ENCODE measurements around the gene SUGP1. TPM values are rescaled to one million over a fixed set of nuclear protein-coding genes. Genes with fewer than 3 reads are reported as not detected.

Gene SUGP1, protein sequence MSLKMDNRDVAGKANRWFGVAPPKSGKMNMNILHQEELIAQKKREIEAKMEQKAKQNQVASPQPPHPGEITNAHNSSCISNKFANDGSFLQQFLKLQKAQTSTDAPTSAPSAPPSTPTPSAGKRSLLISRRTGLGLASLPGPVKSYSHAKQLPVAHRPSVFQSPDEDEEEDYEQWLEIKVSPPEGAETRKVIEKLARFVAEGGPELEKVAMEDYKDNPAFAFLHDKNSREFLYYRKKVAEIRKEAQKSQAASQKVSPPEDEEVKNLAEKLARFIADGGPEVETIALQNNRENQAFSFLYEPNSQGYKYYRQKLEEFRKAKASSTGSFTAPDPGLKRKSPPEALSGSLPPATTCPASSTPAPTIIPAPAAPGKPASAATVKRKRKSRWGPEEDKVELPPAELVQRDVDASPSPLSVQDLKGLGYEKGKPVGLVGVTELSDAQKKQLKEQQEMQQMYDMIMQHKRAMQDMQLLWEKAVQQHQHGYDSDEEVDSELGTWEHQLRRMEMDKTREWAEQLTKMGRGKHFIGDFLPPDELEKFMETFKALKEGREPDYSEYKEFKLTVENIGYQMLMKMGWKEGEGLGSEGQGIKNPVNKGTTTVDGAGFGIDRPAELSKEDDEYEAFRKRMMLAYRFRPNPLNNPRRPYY
- total RNA-seq (2021) (72.1 to 81.3 TPM (median 72.5 TPM) in 3 replicates), Bru-seq, nascent RNA (percentile 64 among the genes with signal in this experiment)
- long read RNA-seq, experiment 1, transcript SUGP1-201 (14 exons, 2,423 nt), result major isoform, 102 of 172 reads
- long read RNA-seq, experiment 1, partial matches to known transcripts, result 11 of 172 reads
- long read RNA-seq, experiment 1, other reads (novel, unspliced or antisense), result 57 of 172 reads
- long read RNA-seq, experiment 2, partial matches to known transcripts, result 10 of 27 reads
- long read RNA-seq, experiment 2, other reads (novel, unspliced or antisense), result 12 of 27 reads
- long read RNA-seq, experiment 3, transcript SUGP1-201 (14 exons, 2,423 nt), result major isoform, 38 of 51 reads
- long read RNA-seq, experiment 3, partial matches to known transcripts, result 4 of 51 reads
- long read RNA-seq, experiment 3, other reads (novel, unspliced or antisense), result 8 of 51 reads

DNA sequence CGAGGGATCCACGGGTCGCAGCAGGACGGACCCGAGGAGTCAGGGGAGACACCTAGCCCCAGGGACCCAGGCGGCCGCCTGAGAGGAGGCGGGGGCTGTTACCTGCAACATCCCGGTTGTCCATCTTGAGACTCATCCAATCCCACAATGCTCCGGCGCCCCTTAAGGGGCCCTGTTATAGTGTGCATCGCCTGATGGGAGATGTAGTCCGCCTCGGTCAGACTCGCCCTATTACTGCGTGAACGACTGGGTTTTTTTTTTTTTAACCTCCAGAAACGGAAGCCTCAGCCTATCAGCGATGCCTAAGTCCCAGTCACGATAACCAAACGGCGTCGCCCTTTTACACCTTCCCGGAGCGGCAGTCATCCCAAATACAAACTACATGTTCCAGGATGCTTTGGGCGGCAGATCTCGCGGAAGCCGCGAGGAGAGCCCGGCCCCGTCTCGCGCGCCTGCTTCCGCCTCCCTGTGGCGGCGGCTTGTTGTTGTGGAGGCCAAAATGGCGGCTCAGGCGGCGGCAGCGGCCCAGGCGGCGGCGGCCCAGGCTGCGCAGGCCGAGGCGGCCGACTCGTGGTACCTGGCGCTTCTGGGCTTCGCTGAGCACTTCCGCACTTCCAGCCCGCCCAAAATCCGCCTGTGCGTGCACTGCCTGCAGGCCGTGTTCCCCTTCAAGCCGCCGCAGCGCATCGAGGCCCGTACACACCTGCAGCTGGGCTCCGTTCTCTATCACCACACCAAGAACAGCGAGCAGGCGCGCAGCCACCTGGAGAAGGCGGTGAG lies at the start of gene SUGP1, which contains the start of gene MAU2:
SUGP1 (minus strand) TSS at position 149 of the 780 bp plus-strand sequence; CDS start at position 136, 13 bp downstream.
MAU2 (plus strand) TSS at position 469 of the 780 bp plus-strand sequence; CDS start at position 500, 31 bp downstream.
- Mint-ChIP-seq H3K4me1 (peaks cover 19% of the 10 kb centered on the region), H3K27me3 (ENCODE audit: low read depth) (no peaks in the 10 kb centered on the region), H3K27ac (peak within 1 kb of the TSS; percentile 100), H3K36me3 (peaks cover 22% of the 10 kb centered on the region), H3K4me3 (peak within 1 kb of the TSS; percentile 94), H3K9me3 (no peaks in the 10 kb centered on the region)
- peak; percentile 90 for DNase-seq (ENCODE audit: low spot score)
- CTCF ChIA-PET, result interaction anchor here (1.0 to 1.4 kb wide), 3 partner anchors 22 to 134 kb away, joined by 3 to 5 read pairs (median 3); no protein-coding TSS in a partner anchor
- peak; percentile 94 for ATAC-seq
- POLR2A ChIA-PET, result no interaction called here
- TF ChIP-seq SMAD4 (CRISPR knock-in tag; IDR thresholded peaks at IDR 0.05) (peak; percentile 74), NR3C1 (CRISPR knock-in tag; conservative IDR thresholded peaks at IDR 0.05; ENCODE audit: low read depth) (no peak), ZNF232 (CRISPR knock-in tag; IDR thresholded peaks at IDR 0.05) (0 out of 2 replicates have a peak, but pooled peaks have one; percentile 5), FOXK1 (CRISPR knock-in tag; IDR thresholded peaks at IDR 0.05) (peak; percentile 98), FOXP1 (CRISPR knock-in tag; IDR thresholded peaks at IDR 0.05; ENCODE audit: borderline replicate concordance) (0 out of 2 replicates have a peak, but pooled peaks have one; percentile 64), ETV6 (CRISPR knock-in tag; IDR thresholded peaks at IDR 0.05) (peak; percentile 81; the same call in 1 of the 2 replicates), MYBL2 (CRISPR knock-in tag; IDR thresholded peaks at IDR 0.05) (peak; percentile 42; the same call in 1 of the 2 replicates), JUN (CRISPR knock-in tag; IDR thresholded peaks at IDR 0.05) (0 out of 2 replicates have a peak, but pooled peaks have one; percentile 72), TEAD1 (CRISPR knock-in tag; IDR thresholded peaks at IDR 0.05) (peak; percentile 94), NR1H2 (CRISPR knock-in tag; IDR thresholded peaks at IDR 0.05) (0 out of 2 replicates have a peak, but pooled peaks have one; percentile 15), GTF2I (CRISPR knock-in tag; conservative IDR thresholded peaks at IDR 0.05) (no peak)
- TF ChIP-seq, protein P1, sequence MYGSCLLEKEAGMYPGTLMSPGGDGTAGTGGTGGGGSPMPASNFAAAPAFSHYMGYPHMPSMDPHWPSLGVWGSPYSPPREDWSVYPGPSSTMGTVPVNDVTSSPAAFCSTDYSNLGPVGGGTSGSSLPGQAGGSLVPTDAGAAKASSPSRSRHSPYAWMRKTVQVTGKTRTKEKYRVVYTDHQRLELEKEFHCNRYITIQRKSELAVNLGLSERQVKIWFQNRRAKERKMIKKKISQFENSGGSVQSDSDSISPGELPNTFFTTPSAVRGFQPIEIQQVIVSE (CRISPR knock-in tag; IDR thresholded peaks at IDR 0.05; ENCODE audit: borderline replicate concordance), result no peak
- TF ChIP-seq, protein P2, sequence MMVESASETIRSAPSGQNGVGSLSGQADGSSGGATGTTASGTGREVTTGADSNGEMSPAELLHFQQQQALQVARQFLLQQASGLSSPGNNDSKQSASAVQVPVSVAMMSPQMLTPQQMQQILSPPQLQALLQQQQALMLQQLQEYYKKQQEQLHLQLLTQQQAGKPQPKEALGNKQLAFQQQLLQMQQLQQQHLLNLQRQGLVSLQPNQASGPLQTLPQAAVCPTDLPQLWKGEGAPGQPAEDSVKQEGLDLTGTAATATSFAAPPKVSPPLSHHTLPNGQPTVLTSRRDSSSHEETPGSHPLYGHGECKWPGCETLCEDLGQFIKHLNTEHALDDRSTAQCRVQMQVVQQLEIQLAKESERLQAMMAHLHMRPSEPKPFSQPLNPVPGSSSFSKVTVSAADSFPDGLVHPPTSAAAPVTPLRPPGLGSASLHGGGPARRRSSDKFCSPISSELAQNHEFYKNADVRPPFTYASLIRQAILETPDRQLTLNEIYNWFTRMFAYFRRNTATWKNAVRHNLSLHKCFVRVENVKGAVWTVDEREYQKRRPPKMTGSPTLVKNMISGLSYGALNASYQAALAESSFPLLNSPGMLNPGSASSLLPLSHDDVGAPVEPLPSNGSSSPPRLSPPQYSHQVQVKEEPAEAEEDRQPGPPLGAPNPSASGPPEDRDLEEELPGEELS (CRISPR knock-in tag; IDR thresholded peaks at IDR 0.05), result peak; percentile 70
- TF ChIP-seq, protein P3, sequence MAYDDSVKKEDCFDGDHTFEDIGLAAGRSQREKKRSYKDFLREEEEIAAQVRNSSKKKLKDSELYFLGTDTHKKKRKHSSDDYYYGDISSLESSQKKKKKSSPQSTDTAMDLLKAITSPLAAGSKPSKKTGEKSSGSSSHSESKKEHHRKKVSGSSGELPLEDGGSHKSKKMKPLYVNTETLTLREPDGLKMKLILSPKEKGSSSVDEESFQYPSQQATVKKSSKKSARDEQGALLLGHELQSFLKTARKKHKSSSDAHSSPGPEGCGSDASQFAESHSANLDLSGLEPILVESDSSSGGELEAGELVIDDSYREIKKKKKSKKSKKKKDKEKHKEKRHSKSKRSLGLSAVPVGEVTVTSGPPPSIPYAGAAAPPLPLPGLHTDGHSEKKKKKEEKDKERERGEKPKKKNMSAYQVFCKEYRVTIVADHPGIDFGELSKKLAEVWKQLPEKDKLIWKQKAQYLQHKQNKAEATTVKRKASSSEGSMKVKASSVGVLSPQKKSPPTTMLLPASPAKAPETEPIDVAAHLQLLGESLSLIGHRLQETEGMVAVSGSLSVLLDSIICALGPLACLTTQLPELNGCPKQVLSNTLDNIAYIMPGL (CRISPR knock-in tag; IDR thresholded peaks at IDR 0.05), result peak; percentile 82; the same call in 1 of the 2 replicates
- TF ChIP-seq, protein P4, sequence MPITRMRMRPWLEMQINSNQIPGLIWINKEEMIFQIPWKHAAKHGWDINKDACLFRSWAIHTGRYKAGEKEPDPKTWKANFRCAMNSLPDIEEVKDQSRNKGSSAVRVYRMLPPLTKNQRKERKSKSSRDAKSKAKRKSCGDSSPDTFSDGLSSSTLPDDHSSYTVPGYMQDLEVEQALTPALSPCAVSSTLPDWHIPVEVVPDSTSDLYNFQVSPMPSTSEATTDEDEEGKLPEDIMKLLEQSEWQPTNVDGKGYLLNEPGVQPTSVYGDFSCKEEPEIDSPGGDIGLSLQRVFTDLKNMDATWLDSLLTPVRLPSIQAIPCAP (CRISPR knock-in tag; IDR thresholded peaks at IDR 0.05), result 0 out of 2 replicates have a peak, but pooled peaks have one; percentile 48
- TF ChIP-seq, protein P5, sequence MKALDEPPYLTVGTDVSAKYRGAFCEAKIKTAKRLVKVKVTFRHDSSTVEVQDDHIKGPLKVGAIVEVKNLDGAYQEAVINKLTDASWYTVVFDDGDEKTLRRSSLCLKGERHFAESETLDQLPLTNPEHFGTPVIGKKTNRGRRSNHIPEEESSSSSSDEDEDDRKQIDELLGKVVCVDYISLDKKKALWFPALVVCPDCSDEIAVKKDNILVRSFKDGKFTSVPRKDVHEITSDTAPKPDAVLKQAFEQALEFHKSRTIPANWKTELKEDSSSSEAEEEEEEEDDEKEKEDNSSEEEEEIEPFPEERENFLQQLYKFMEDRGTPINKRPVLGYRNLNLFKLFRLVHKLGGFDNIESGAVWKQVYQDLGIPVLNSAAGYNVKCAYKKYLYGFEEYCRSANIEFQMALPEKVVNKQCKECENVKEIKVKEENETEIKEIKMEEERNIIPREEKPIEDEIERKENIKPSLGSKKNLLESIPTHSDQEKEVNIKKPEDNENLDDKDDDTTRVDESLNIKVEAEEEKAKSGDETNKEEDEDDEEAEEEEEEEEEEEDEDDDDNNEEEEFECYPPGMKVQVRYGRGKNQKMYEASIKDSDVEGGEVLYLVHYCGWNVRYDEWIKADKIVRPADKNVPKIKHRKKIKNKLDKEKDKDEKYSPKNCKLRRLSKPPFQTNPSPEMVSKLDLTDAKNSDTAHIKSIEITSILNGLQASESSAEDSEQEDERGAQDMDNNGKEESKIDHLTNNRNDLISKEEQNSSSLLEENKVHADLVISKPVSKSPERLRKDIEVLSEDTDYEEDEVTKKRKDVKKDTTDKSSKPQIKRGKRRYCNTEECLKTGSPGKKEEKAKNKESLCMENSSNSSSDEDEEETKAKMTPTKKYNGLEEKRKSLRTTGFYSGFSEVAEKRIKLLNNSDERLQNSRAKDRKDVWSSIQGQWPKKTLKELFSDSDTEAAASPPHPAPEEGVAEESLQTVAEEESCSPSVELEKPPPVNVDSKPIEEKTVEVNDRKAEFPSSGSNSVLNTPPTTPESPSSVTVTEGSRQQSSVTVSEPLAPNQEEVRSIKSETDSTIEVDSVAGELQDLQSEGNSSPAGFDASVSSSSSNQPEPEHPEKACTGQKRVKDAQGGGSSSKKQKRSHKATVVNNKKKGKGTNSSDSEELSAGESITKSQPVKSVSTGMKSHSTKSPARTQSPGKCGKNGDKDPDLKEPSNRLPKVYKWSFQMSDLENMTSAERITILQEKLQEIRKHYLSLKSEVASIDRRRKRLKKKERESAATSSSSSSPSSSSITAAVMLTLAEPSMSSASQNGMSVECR (CRISPR knock-in tag; IDR thresholded peaks at IDR 0.05; ENCODE audit: borderline replicate concordance), result 0 out of 2 replicates have a peak, but pooled peaks have one; percentile 78
- TF ChIP-seq, protein P6, sequence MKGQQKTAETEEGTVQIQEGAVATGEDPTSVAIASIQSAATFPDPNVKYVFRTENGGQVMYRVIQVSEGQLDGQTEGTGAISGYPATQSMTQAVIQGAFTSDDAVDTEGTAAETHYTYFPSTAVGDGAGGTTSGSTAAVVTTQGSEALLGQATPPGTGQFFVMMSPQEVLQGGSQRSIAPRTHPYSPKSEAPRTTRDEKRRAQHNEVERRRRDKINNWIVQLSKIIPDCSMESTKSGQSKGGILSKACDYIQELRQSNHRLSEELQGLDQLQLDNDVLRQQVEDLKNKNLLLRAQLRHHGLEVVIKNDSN (CRISPR knock-in tag; IDR thresholded peaks at IDR 0.05), result peak; percentile 39; the same call in 1 of the 2 replicates
- TF ChIP-seq, protein P7, sequence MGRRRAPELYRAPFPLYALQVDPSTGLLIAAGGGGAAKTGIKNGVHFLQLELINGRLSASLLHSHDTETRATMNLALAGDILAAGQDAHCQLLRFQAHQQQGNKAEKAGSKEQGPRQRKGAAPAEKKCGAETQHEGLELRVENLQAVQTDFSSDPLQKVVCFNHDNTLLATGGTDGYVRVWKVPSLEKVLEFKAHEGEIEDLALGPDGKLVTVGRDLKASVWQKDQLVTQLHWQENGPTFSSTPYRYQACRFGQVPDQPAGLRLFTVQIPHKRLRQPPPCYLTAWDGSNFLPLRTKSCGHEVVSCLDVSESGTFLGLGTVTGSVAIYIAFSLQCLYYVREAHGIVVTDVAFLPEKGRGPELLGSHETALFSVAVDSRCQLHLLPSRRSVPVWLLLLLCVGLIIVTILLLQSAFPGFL (CRISPR knock-in tag; IDR thresholded peaks at IDR 0.05; ENCODE audit: borderline replicate concordance), result no peak
- TF ChIP-seq, protein P8, sequence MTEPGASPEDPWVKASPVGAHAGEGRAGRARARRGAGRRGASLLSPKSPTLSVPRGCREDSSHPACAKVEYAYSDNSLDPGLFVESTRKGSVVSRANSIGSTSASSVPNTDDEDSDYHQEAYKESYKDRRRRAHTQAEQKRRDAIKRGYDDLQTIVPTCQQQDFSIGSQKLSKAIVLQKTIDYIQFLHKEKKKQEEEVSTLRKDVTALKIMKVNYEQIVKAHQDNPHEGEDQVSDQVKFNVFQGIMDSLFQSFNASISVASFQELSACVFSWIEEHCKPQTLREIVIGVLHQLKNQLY (CRISPR knock-in tag; IDR thresholded peaks at IDR 0.05), result no peak
